Neural progenitor cell (in vitro differentiated cells): ENCODE measurements around the gene MEOX1. TPM values are rescaled to one million over a fixed set of nuclear protein-coding genes. Genes with fewer than 3 reads are reported as not detected.
A peak's percentile ranks its signal among the peaks of the same experiment; 100 is the strongest.

ENCODE experiments used
- DNase-seq: peaks from one replicate; pipeline ENCODE4 v3.0.0-alpha.2; 2016; ENCODE audit warnings: low spot score
- H2AFZ ChIP-seq: fragments of 200-600 bp; sonication (generic); replicated peaks from 2 replicates; pipeline ENCODE4 v1.6.1; 2016; ENCODE audit warnings: antibody characterized with exemption
- H3F3A ChIP-seq: fragments of 200-600 bp; sonication (generic); 2 replicates; pipeline ENCODE4 v1.6.1; 2016; ENCODE audit warnings: antibody characterized with exemption, low read depth
- H3K27ac ChIP-seq: fragments of 200-600 bp; sonication (generic); 2 replicates; pipeline ENCODE4 v1.5.1; 2016; ENCODE audit warnings: mild to moderate bottlenecking
- H3K27me3 ChIP-seq: fragments of 200-600 bp; sonication (generic); 2 replicates; pipeline ENCODE4 v1.6.1; 2016; ENCODE audit warnings: mild to moderate bottlenecking, moderate library complexity
- H3K36me3 ChIP-seq: fragments of 200-600 bp; sonication (generic); 2 replicates; pipeline ENCODE4 v1.5.1; 2016
- H3K4me1 ChIP-seq: fragments of 200-600 bp; sonication (generic); 2 replicates; pipeline ENCODE4 v1.6.1; 2016; ENCODE audit warnings: mixed run types
- H3K4me2 ChIP-seq: fragments of 200-600 bp; sonication (generic); 2 replicates; pipeline ENCODE4 v1.6.1; 2016
- H3K4me3 ChIP-seq: fragments of 200-600 bp; sonication (generic); 2 replicates; pipeline ENCODE4 v1.5.1; 2016
- H3K79me2 ChIP-seq: fragments of 200-600 bp; sonication (generic); 2 replicates; pipeline ENCODE4 v1.6.1; 2016; ENCODE audit warnings: low read depth
- H3K9ac ChIP-seq: fragments of 200-600 bp; sonication (generic); 2 replicates; pipeline ENCODE4 v1.6.1; 2016
- H3K9me3 ChIP-seq: fragments of 200-600 bp; sonication (generic); 2 replicates; pipeline ENCODE4 v1.5.1; 2016; ENCODE audit warnings: low read depth
- H4K20me1 ChIP-seq: fragments of 200-600 bp; sonication (generic); 2 replicates; pipeline ENCODE4 v1.6.1; 2016; ENCODE audit warnings: low read depth
- H3K27ac Mint-ChIP-seq: 3 replicates; pipeline ENCODE4 v1.8.0; 2021; ENCODE audit warnings: mixed read lengths
- H3K27me3 Mint-ChIP-seq: 2 replicates; pipeline ENCODE4 v1.8.0; 2022; ENCODE audit warnings: low read depth, mild to moderate bottlenecking, inconsistent platforms, moderate library complexity, mixed read lengths; ENCODE audit not compliant: insufficient read depth
- H3K36me3 Mint-ChIP-seq: 3 replicates; pipeline ENCODE4 v1.8.0; 2021; ENCODE audit warnings: mixed read lengths
- H3K4me1 Mint-ChIP-seq: 3 replicates; pipeline ENCODE4 v1.8.0; 2021; ENCODE audit warnings: mixed read lengths
- H3K4me3 Mint-ChIP-seq: 3 replicates; pipeline ENCODE4 v1.8.0; 2021; ENCODE audit warnings: mild to moderate bottlenecking, moderate library complexity, mixed read lengths
- H3K9me3 Mint-ChIP-seq: 3 replicates; pipeline ENCODE4 v1.8.0; 2020; ENCODE audit warnings: mixed read lengths
- CTCF ChIP-seq: fragments of 200-600 bp; sonication (generic); IDR thresholded peaks from 2 replicates; pipeline ENCODE4 v1.5.1; 2017; ENCODE audit warnings: antibody characterized with exemption, mild to moderate bottlenecking
- EZH2 ChIP-seq: fragments of 200-600 bp; sonication (generic); IDR thresholded peaks from 2 replicates; pipeline ENCODE4 v1.6.1; 2017; ENCODE audit warnings: antibody characterized with exemption, mild to moderate bottlenecking, moderate library complexity
- EZH2phosphoT487 ChIP-seq: fragments of 200-600 bp; sonication (generic); IDR thresholded peaks from 2 replicates; pipeline ENCODE4 v1.6.1; 2017; ENCODE audit warnings: antibody characterized with exemption
- total RNA-seq: library from RNA; depleted of rRNA; stranded (reverse); fragments of >200 nt; gene quantifications from 2 replicates; pipeline ENCODE4 v1.2.3, GENCODE V29; 2015; ENCODE audit warnings: low replicate concordance

MEOX1 gene
- total RNA-seq, 1 donor from 2014 or later, result not detected

GRCh38 chr17:43679401-43679800 is 17.7 kb upstream of the MEOX1 start:
- Histone ChIP-seq H3F3A (no peaks in the 10 kb centered on the region), H2AFZ (no peak overlapping the region), H3K4me2 (no peak overlapping the region), H3K9me3 (no peaks in the 10 kb centered on the region), H4K20me1 (no peaks in the 10 kb centered on the region), H3K9ac (no peak overlapping the region), H3K36me3 (no peaks in the 10 kb centered on the region), H3K27ac (no peak overlapping the region), H3K4me3 (no peak overlapping the region), H3K27me3 (no peaks in the 10 kb centered on the region), H3K4me1 (peaks cover 15% of the 10 kb centered on the region), H3K79me2 (no peaks in the 10 kb centered on the region)
- Mint-ChIP-seq H3K36me3 (no peaks in the 10 kb centered on the region), H3K4me1 (peaks cover 32% of the 10 kb centered on the region), H3K27me3 (peaks cover 7% of the 10 kb centered on the region), H3K4me3 (no peak overlapping the region), H3K9me3 (no peaks in the 10 kb centered on the region), H3K27ac (no peak overlapping the region)
- no peak for DNase-seq
- TF ChIP-seq CTCF (no peak), EZH2 (no peak), EZH2phosphoT487 (no peak)

GRCh38 chr17:43676471-43676870 is 14.7 kb upstream of the MEOX1 start:
- TF ChIP-seq EZH2phosphoT487 (no peak), EZH2 (no peak), CTCF (no peak)
- H3K79me2 ChIP-seq, result no peaks in the 10 kb centered on the region
- no peak for DNase-seq
- H4K20me1 ChIP-seq, result no peaks in the 10 kb centered on the region
- no peaks in the 10 kb centered on the region for H3K9me3 ChIP-seq
- peaks cover 15% of the 10 kb centered on the region for H3K4me1 ChIP-seq
- no peaks in the 10 kb centered on the region for H3K36me3 ChIP-seq
- Mint-ChIP-seq H3K27ac (no peak overlapping the region), H3K36me3 (no peaks in the 10 kb centered on the region), H3K27me3 (peaks cover 7% of the 10 kb centered on the region), H3K4me3 (peak overlapping the region; percentile 41), H3K4me1 (peaks cover 53% of the 10 kb centered on the region), H3K9me3 (no peaks in the 10 kb centered on the region)
- H3K27ac ChIP-seq, result no peak overlapping the region
- H3K27me3 ChIP-seq, result no peaks in the 10 kb centered on the region
- H3K9ac ChIP-seq, result no peak overlapping the region
- no peaks in the 10 kb centered on the region for H3F3A ChIP-seq
- no peak overlapping the region for H2AFZ ChIP-seq
- no peak overlapping the region for H3K4me3 ChIP-seq
- H3K4me2 ChIP-seq, result no peak overlapping the region

GRCh38 chr17:43674394-43674793 is 12.7 kb upstream of the MEOX1 start:
- no peak overlapping the region for H3K4me2 ChIP-seq
- no peaks in the 10 kb centered on the region for H3K27me3 ChIP-seq
- H3K4me1 ChIP-seq, result peaks cover 25% of the 10 kb centered on the region
- H3K27ac Mint-ChIP-seq, result peak overlapping the region; percentile 59
- peaks cover 70% of the 10 kb centered on the region for H3K4me1 Mint-ChIP-seq
- H3K79me2 ChIP-seq, result no peaks in the 10 kb centered on the region
- TF ChIP-seq EZH2phosphoT487, result no peak
- TF ChIP-seq EZH2, result no peak
- H3K9me3 Mint-ChIP-seq, result no peaks in the 10 kb centered on the region
- H3K27me3 Mint-ChIP-seq, result peaks cover 5% of the 10 kb centered on the region
- H2AFZ ChIP-seq, result no peak overlapping the region
- no peak overlapping the region for H3K27ac ChIP-seq
- no peak for DNase-seq
- peak overlapping the region; percentile 18 for H3K4me3 Mint-ChIP-seq
- H3K36me3 Mint-ChIP-seq, result no peaks in the 10 kb centered on the region
- no peaks in the 10 kb centered on the region for H3K9me3 ChIP-seq
- no peak overlapping the region for H3K4me3 ChIP-seq
- no peaks in the 10 kb centered on the region for H4K20me1 ChIP-seq
- H3F3A ChIP-seq, result no peaks in the 10 kb centered on the region
- no peaks in the 10 kb centered on the region for H3K36me3 ChIP-seq
- no peak overlapping the region for H3K9ac ChIP-seq

GRCh38 chr17:43673516-43674323 is 12.0 kb upstream of the MEOX1 start:
- no peaks in the 10 kb centered on the region for H3K36me3 ChIP-seq
- H3K27me3 Mint-ChIP-seq, result peaks cover 5% of the 10 kb centered on the region
- no peaks in the 10 kb centered on the region for H3K27me3 ChIP-seq
- H3K4me3 ChIP-seq, result no peak overlapping the region
- peaks cover 72% of the 10 kb centered on the region for H3K4me1 Mint-ChIP-seq
- H3K27ac ChIP-seq, result no peak overlapping the region
- H3F3A ChIP-seq, result no peaks in the 10 kb centered on the region
- H2AFZ ChIP-seq, result no peak overlapping the region
- TF ChIP-seq CTCF (peak; percentile 96), EZH2 (no peak), EZH2phosphoT487 (no peak)
- no peaks in the 10 kb centered on the region for H3K36me3 Mint-ChIP-seq
- no peaks in the 10 kb centered on the region for H3K9me3 Mint-ChIP-seq
- H3K9ac ChIP-seq, result no peak overlapping the region
- H3K4me1 ChIP-seq, result peaks cover 26% of the 10 kb centered on the region
- H3K4me3 Mint-ChIP-seq, result peak overlapping the region; percentile 18
- no peaks in the 10 kb centered on the region for H3K79me2 ChIP-seq
- no peaks in the 10 kb centered on the region for H3K9me3 ChIP-seq
- no peak overlapping the region for H3K4me2 ChIP-seq
- peak; percentile 70 for DNase-seq
- H4K20me1 ChIP-seq, result no peaks in the 10 kb centered on the region
- peak overlapping the region; percentile 59 for H3K27ac Mint-ChIP-seq
